ENCODE results near the gene UBP1.

DNA sequence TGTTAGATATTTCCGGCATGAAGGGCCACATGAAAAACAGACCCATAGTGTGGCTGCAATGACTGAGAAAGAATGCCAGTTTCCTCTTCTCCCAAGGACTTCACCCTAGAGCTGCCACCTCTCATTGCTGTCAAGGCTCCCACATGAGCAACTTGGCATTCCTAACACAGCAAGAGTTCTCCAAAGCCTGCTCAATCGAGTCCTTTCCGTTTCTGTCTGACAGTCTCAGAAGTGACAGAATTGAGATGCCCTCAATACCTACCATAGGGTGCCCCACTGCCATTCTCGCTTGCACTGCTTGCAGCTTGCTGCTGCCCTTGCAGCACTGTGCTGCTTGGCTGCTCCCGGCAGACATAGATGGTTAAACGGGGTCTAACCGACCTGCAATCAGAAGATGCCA lies 44.3 kb downstream of the UBP1 start:
- TF ChIP-seq, protein P1, sequence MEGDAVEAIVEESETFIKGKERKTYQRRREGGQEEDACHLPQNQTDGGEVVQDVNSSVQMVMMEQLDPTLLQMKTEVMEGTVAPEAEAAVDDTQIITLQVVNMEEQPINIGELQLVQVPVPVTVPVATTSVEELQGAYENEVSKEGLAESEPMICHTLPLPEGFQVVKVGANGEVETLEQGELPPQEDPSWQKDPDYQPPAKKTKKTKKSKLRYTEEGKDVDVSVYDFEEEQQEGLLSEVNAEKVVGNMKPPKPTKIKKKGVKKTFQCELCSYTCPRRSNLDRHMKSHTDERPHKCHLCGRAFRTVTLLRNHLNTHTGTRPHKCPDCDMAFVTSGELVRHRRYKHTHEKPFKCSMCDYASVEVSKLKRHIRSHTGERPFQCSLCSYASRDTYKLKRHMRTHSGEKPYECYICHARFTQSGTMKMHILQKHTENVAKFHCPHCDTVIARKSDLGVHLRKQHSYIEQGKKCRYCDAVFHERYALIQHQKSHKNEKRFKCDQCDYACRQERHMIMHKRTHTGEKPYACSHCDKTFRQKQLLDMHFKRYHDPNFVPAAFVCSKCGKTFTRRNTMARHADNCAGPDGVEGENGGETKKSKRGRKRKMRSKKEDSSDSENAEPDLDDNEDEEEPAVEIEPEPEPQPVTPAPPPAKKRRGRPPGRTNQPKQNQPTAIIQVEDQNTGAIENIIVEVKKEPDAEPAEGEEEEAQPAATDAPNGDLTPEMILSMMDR (IDR thresholded peaks at IDR 0.05), result no peak
- TF ChIP-seq POLR2A (IDR thresholded peaks at IDR 0.05), result no peak
